HUES6 (cell line): ENCODE measurements around the gene UBE2F.

Experiments used
- H3K27ac ChIP-seq: 2 replicates; pipeline ENCODE4 v1.7.0; 2013; ENCODE audit warnings: low read depth, mild to moderate bottlenecking, low read length, inconsistent platforms
- H3K27me3 ChIP-seq: 2 replicates; pipeline ENCODE4 v1.6.1; 2013; ENCODE audit warnings: low read length; ENCODE audit not compliant: control insufficient read depth, insufficient read depth
- H3K36me3 ChIP-seq: 2 replicates; pipeline ENCODE4 v1.6.1; 2013; ENCODE audit warnings: low read length; ENCODE audit not compliant: control insufficient read depth, insufficient read depth
- H3K4me1 ChIP-seq: 2 replicates; pipeline ENCODE4 v1.6.1; 2013; ENCODE audit warnings: low read length; ENCODE audit not compliant: control insufficient read depth, insufficient read depth
- H3K4me3 ChIP-seq: 2 replicates; pipeline ENCODE4 v1.5.1; 2013; ENCODE audit warnings: low read depth, low read length
- H3K9ac ChIP-seq: one replicate; pipeline ENCODE4 v1.6.1; 2013; ENCODE audit warnings: mild to moderate bottlenecking, low read length
- H3K9me3 ChIP-seq: 2 replicates; pipeline ENCODE4 v1.6.1; 2013; ENCODE audit warnings: low read depth, low read length; ENCODE audit not compliant: control insufficient read depth, insufficient read depth

The UBE2F gene

DNA sequence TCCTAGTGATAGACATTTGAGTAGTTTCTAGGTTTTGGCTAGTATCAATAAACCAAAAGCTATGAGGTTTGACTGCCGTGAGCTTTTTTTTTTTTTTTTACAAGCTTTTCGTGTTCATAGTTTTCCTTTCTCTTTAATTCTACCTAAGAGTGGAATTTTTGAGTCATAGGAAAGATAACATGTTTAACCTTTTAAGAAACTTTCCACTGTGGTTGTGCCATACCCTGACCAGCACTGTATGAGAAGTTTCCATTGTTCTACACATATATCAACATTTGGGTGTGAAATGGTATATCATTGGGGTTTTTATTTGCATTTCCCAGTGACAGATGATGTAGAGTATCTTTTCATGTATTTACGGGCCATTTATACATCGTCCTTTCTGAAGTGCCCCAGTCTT, 31.7 kb downstream of the UBE2F start:
- no peak overlapping the region for H3K4me3 ChIP-seq
- no peaks in the 10 kb centered on the region for H3K4me1 ChIP-seq
- peaks cover 23% of the 10 kb centered on the region for H3K36me3 ChIP-seq
- H3K9ac ChIP-seq: no peak overlapping the region
- H3K9me3 ChIP-seq: no peaks in the 10 kb centered on the region; the same call in 1 of the 2 replicates
- no peak overlapping the region for H3K27ac ChIP-seq
- no peaks in the 10 kb centered on the region for H3K27me3 ChIP-seq

DNA sequence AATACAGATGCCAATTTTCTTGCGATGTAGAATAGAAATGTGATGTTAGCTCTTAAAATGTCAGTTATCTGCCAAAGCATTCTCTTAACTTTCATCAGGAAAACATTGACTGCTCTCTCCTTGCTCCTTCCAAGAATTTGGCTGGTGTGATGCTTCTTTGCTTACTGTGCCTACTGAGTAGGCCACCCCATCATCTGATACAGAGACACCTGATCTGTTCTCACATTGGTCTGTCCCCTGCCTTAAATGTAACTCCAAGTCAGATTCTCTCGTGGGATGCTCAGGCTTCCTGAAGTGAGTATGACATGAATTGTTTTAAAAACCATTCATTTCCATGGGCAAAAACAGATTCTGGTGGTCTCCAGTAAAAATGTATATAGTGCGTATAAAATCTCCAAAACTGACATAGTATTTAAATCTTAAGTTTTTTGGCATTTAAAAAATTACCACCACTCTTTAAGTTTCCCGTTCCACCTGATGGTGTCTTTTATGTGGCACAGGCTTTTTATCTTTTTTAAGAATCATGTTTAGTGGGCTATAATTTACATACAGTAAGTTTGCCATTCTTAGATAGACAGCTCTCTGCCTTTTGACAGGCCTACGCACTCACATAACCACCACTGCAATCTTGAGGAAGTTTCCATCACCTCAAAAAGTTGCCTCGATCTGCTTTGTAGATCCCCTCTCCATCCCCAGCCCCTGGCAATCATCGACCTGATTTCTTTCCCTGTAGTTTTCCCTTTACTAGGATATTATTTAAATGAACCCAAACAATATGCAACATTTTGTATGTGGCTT, 36.6 kb downstream of the UBE2F start:
- Histone ChIP-seq H3K4me3 (no peak overlapping the region), H3K9ac (no peak overlapping the region), H3K4me1 (no peaks in the 10 kb centered on the region), H3K9me3 (no peaks in the 10 kb centered on the region; the same call in 1 of the 2 replicates), H3K27ac (no peak overlapping the region), H3K36me3 (peaks cover 4% of the 10 kb centered on the region; the same call in 1 of the 2 replicates), H3K27me3 (no peaks in the 10 kb centered on the region)

GRCh38 chr2:238004077-238004830, 37.4 kb downstream of the UBE2F start:
- no peaks in the 10 kb centered on the region; the same call in 1 of the 2 replicates for H3K9me3 ChIP-seq
- H3K27ac ChIP-seq: no peak overlapping the region
- H3K4me1 ChIP-seq: no peaks in the 10 kb centered on the region
- peaks cover 4% of the 10 kb centered on the region; the same call in 1 of the 2 replicates for H3K36me3 ChIP-seq
- no peak overlapping the region for H3K9ac ChIP-seq
- H3K27me3 ChIP-seq: no peaks in the 10 kb centered on the region
- H3K4me3 ChIP-seq: no peak overlapping the region

GRCh38 chr2:238005528-238005927, 38.7 kb downstream of the UBE2F start:
- no peaks in the 10 kb centered on the region for H3K4me1 ChIP-seq
- H3K9ac ChIP-seq: no peak overlapping the region
- H3K9me3 ChIP-seq: no peaks in the 10 kb centered on the region
- no peak overlapping the region for H3K4me3 ChIP-seq
- peaks cover 4% of the 10 kb centered on the region; the same call in 1 of the 2 replicates for H3K36me3 ChIP-seq
- no peak overlapping the region for H3K27ac ChIP-seq
- H3K27me3 ChIP-seq: no peaks in the 10 kb centered on the region

- Histone ChIP-seq H3K27ac (no peak overlapping the region), H3K4me3 (no peak overlapping the region), H3K27me3 (no peaks in the 10 kb centered on the region), H3K36me3 (peaks cover 4% of the 10 kb centered on the region; the same call in 1 of the 2 replicates), H3K9ac (no peak overlapping the region), H3K9me3 (no peaks in the 10 kb centered on the region), H3K4me1 (no peaks in the 10 kb centered on the region)
Observed at GRCh38 chr2:238006510-238006909, 39.7 kb downstream of the UBE2F start.

DNA sequence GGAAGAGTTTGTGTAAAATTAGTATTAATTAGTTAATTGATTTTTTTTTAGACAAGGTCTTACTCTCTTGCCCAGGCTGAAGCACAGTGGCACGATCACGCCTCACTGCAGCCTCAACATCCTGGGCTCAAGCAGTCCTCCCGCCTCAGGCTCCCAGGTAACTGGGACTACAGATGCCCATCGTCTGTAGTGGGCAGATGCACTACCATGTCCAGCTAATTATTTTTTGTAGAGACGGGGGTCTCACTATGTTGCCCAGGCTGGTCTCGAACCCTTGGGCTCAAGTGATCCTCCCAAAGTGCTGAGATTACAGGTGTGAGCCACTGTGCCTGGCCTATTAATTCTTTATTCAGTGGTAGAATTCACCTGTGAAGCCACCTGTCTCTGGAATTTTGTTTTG, 41.1 kb downstream of the UBE2F start:
- H3K27me3 ChIP-seq: no peaks in the 10 kb centered on the region
- no peak overlapping the region for H3K4me3 ChIP-seq
- no peak overlapping the region for H3K27ac ChIP-seq
- no peak overlapping the region for H3K9ac ChIP-seq
- peaks cover 4% of the 10 kb centered on the region; the same call in 1 of the 2 replicates for H3K36me3 ChIP-seq
- no peaks in the 10 kb centered on the region for H3K9me3 ChIP-seq
- H3K4me1 ChIP-seq: no peaks in the 10 kb centered on the region

DNA sequence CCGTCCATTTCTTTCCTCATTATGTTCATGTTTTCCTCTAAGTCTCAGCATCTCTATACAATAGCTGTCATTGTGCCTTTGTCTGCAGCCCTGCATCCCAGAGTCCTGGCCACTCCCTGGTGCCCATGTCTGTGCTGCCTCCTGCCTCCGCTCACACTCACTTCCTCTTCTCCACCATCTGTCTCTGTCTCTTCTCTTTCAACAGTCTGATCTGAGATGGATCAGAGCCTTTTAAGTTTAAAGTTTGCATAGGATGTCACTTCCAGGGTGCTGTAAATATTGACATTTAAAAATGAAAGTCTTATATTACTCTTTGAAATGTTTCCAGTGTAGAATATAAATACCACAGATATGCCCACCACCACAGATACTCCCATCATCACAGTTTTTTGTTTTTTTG, 42.7 kb downstream of the UBE2F start:
- H3K9ac ChIP-seq: no peak overlapping the region
- no peaks in the 10 kb centered on the region for H3K27me3 ChIP-seq
- H3K4me1 ChIP-seq: no peaks in the 10 kb centered on the region
- H3K4me3 ChIP-seq: no peak overlapping the region
- H3K9me3 ChIP-seq: no peaks in the 10 kb centered on the region
- H3K36me3 ChIP-seq: no peaks in the 10 kb centered on the region; the same call in 1 of the 2 replicates
- no peak overlapping the region for H3K27ac ChIP-seq

DNA sequence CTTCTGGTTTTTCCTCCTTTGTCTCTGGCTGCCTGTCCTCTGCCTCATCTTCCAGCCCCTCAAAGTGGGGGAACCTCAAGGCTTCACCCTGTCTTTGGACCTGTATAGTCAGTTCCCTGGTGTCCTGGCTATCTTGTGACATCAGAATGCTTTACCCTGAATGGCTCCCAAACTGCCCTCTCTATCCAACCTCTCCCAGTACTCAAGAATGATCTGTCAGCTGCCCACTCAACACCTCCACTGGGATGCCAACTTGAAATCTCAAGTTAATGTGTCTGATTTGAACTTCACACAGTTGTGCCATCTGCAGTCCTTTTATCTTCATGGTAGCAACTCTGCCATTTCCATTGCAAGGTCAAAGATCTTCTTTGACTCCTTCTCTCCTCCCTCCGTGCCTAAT, 43.8 kb downstream of the UBE2F start:
- no peaks in the 10 kb centered on the region; the same call in 1 of the 2 replicates for H3K36me3 ChIP-seq
- H3K27ac ChIP-seq: no peak overlapping the region
- H3K4me3 ChIP-seq: no peak overlapping the region
- H3K27me3 ChIP-seq: no peaks in the 10 kb centered on the region
- no peak overlapping the region for H3K9ac ChIP-seq
- no peaks in the 10 kb centered on the region for H3K4me1 ChIP-seq
- H3K9me3 ChIP-seq: no peaks in the 10 kb centered on the region

GRCh38 chr2:238013806-238014205, 47.0 kb downstream of the UBE2F start:
- Histone ChIP-seq H3K36me3 (peaks cover 13% of the 10 kb centered on the region; the same call in 1 of the 2 replicates), H3K4me1 (no peaks in the 10 kb centered on the region), H3K9me3 (no peaks in the 10 kb centered on the region), H3K27ac (no peak overlapping the region), H3K27me3 (no peaks in the 10 kb centered on the region), H3K4me3 (no peak overlapping the region), H3K9ac (no peak overlapping the region)

DNA sequence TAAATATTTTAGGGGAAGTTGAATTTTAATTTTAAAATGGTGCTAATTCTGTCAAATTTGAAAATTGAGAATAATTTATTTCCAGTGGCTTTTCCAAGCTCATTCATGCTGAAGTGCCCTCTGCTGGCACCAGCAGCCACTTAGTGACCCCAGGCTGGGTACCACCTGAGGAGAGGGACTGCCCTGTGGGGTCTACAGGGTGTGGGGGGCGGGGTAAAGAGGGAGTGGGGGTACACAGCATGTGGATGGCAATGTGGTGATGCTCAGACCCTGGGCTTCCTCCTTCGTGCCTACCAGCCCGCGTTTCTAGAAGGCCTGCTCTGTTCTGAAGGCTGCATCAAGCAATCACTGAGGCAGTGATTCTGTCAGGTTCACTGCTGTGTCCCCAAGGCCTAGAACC, 48.9 kb downstream of the UBE2F start:
- Histone ChIP-seq H3K9ac (no peak overlapping the region), H3K36me3 (peaks cover 14% of the 10 kb centered on the region), H3K27ac (no peak overlapping the region), H3K4me3 (no peak overlapping the region), H3K27me3 (no peaks in the 10 kb centered on the region), H3K9me3 (no peaks in the 10 kb centered on the region), H3K4me1 (no peaks in the 10 kb centered on the region)

- Histone ChIP-seq H3K9ac (no peak overlapping the region), H3K36me3 (peaks cover 22% of the 10 kb centered on the region), H3K4me3 (no peak overlapping the region), H3K27ac (no peak overlapping the region), H3K4me1 (no peaks in the 10 kb centered on the region), H3K9me3 (no peaks in the 10 kb centered on the region), H3K27me3 (no peaks in the 10 kb centered on the region)
Observed at GRCh38 chr2:238016526-238016925, 49.7 kb downstream of the UBE2F start.
